Nephron (organoid): Measurements from ENCODE around the gene AXL.

Experiments used
- H3K27ac Mint-ChIP-seq, 3 experiments: 2 replicates each; pipeline ENCODE4 v1.8.0; 2020; ENCODE audit warnings: mixed read lengths in 3 of 3, mild to moderate bottlenecking in 2 of 3, moderate library complexity in 1 of 3
- H3K27me3 Mint-ChIP-seq: 2 replicates; pipeline ENCODE4 v1.8.0; 2021; ENCODE audit warnings: low read depth, mild to moderate bottlenecking, moderate library complexity, mixed read lengths
- H3K36me3 Mint-ChIP-seq: 2 replicates; pipeline ENCODE4 v1.8.0; 2020; ENCODE audit warnings: low read depth, mixed read lengths
- H3K4me1 Mint-ChIP-seq: 2 replicates; pipeline ENCODE4 v1.8.0; 2020; ENCODE audit warnings: mixed read lengths
- H3K4me3 Mint-ChIP-seq, 3 experiments: 2 replicates each; pipeline ENCODE4 v1.8.0; 2020; ENCODE audit warnings: mild to moderate bottlenecking in 3 of 3, mixed read lengths in 3 of 3, moderate library complexity in 2 of 3
- H3K9me3 Mint-ChIP-seq: 2 replicates; pipeline ENCODE4 v1.8.0; 2020; ENCODE audit warnings: mixed read lengths
- CTCF ChIP-seq, 3 experiments: fragments of 200-600 bp; sonication (generic); IDR thresholded peaks; one replicate each; pipeline ENCODE4 v1.5.0; 2021; ENCODE audit warnings: antibody characterized with exemption in 3 of 3; ENCODE audit not compliant: unreplicated experiment in 3 of 3

Gene AXL

GRCh38 chr19:41230067-41230857 lies 11.2 kb downstream of the AXL start:
- TF ChIP-seq CTCF (IDR thresholded peaks at IDR 0.05; ENCODE audit: unreplicated experiment in 3 of 3), result no peak
- no peaks in the 10 kb centered on the region for H3K27me3 Mint-ChIP-seq
- peaks cover 11% of the 10 kb centered on the region for H3K4me1 Mint-ChIP-seq
- no peaks in the 10 kb centered on the region for H3K9me3 Mint-ChIP-seq
- H3K36me3 Mint-ChIP-seq, result no peaks in the 10 kb centered on the region
- H3K4me3 Mint-ChIP-seq, result no peak overlapping the region
- no peak overlapping the region for H3K27ac Mint-ChIP-seq

- no peaks in the 10 kb centered on the region for H3K9me3 Mint-ChIP-seq
- no peak for TF ChIP-seq CTCF (IDR thresholded peaks at IDR 0.05; ENCODE audit: unreplicated experiment in 3 of 3)
- H3K27ac Mint-ChIP-seq, result no peak overlapping the region
- H3K4me1 Mint-ChIP-seq, result no peaks in the 10 kb centered on the region
- no peak overlapping the region for H3K4me3 Mint-ChIP-seq
- H3K27me3 Mint-ChIP-seq, result no peaks in the 10 kb centered on the region
- peaks cover 5% of the 10 kb centered on the region for H3K36me3 Mint-ChIP-seq
Observed at GRCh38 chr19:41232686-41233085, 13.7 kb downstream of the AXL start.

GRCh38 chr19:41233748-41234240 lies 14.8 kb downstream of the AXL start:
- Mint-ChIP-seq H3K36me3 (peaks cover 9% of the 10 kb centered on the region), H3K4me3 (no peak overlapping the region), H3K27ac (no peak overlapping the region), H3K9me3 (no peaks in the 10 kb centered on the region), H3K4me1 (no peaks in the 10 kb centered on the region), H3K27me3 (no peaks in the 10 kb centered on the region)
- TF ChIP-seq CTCF (IDR thresholded peaks at IDR 0.05; ENCODE audit: unreplicated experiment in 3 of 3), result no peak

- H3K4me1 Mint-ChIP-seq, result no peaks in the 10 kb centered on the region
- TF ChIP-seq CTCF (IDR thresholded peaks at IDR 0.05; ENCODE audit: unreplicated experiment in 3 of 3), result no peak
Observed at GRCh38 chr19:41234512-41235168, 15.6 kb downstream of the AXL start.

GRCh38 chr19:41235480-41235879 lies 16.5 kb downstream of the AXL start:
- no peak for TF ChIP-seq CTCF (IDR thresholded peaks at IDR 0.05; ENCODE audit: unreplicated experiment in 3 of 3)
- Mint-ChIP-seq H3K4me1 (no peaks in the 10 kb centered on the region), H3K27me3 (no peaks in the 10 kb centered on the region), H3K9me3 (no peaks in the 10 kb centered on the region), H3K4me3 (no peak overlapping the region), H3K27ac (no peak overlapping the region), H3K36me3 (peaks cover 9% of the 10 kb centered on the region)

More at GRCh38 chr19:41234512-41235168, 15.6 kb downstream of the AXL start:
- Mint-ChIP-seq H3K27me3 (no peaks in the 10 kb centered on the region), H3K4me3 (no peak overlapping the region), H3K27ac (no peak overlapping the region), H3K9me3 (no peaks in the 10 kb centered on the region), H3K36me3 (peaks cover 9% of the 10 kb centered on the region)
